GM18502 (cell line): ENCODE measurements around the gene DHX9.

Source experiments
- ATAC-seq: cut with Tn5 transposase; IDR thresholded peaks from one replicate; pipeline ENCODE4 v1.9.1; 2021; ENCODE audit warnings: mild to moderate bottlenecking; ENCODE audit not compliant: unreplicated experiment, poor library complexity

The DHX9 gene

DNA sequence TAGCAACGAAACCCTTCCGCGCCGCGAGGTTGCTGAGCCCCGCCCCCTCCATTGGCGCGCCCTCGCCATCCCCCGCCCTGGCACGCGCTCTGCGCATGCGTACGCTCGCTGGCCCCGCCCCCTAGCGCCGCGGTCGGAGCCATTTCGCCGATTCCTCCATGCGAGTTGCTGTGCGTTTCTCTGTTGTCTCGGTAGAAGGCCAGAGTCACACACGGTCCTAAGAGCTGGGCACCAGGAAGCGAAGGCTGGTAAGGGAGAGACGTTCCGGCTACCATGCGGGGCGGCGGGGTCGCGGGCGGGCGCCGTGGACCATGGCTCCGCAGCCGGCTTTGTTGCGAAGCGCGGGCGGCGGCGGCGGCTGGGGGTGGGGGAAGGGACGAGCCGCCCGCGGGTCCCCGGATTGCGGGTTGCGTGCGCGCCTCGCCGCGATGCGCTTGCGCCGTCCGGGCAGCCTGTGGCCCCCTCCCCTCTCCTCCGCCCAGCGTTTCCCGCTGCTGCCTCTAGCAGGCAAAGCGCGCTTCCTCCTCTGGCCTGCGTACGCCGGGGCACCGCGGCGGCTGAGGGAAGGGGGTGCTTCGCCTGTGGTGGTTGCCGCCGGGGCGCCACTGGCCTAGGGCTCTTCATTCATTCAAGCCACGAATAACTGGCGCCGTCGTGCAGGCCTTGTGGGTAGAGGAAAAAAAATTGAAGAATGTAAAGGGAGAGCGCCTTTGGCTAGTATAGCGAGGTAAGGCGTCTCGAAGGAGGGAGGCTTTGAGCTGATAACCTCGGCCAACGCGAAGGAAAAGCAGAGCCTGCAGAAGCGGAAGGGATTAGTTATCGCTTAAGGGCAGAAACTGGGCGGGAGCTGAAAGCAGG is at the start of gene DHX9:
TSS of gene DHX9 (plus strand) at position 139 of the 858 bp plus-strand sequence. CDS start 3,220 bp downstream, outside the sequence.
- ATAC-seq, result peak; percentile 85

DNA sequence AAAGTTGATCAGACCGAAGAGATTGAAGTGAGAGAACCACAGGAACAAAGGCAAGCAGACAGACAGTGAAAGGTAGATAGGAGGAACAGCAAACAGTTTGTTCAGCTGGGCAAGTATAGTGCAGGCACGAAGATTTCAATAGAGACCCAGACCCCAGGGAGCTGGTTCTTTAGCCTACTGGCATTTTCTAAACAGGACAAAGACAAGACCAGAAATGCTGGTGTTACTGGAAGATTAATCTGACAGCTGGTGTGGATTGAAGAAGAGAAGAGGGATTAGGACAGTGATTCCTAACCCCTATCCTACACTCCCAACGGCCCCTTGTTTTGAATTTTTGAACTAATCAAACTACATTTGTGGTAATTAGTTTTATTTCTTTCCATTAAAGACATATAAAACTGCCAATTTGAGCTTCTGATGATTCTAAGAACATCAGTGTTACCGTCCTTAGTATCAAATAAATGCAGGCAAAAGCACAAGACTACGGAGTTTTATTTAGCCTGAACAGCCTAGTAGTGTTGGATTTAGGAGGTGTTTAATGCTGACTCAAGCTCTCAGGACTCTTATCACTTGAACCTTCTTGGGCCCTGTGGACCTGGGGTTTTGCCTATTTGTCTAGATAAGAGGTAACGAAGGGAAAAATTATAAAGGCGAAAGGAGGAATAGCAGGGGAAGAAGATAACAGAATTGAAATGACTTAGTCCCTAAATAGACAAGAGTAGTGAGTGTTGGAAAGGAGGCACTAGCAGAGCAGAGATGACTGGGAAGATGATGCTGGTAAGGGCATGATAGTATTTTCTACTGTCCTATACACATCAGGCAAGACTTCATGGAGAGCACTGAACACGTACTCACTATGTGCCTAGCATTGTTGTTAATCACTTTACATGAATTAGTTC is 47.6 kb upstream of the DHX9 start:
- no peak for ATAC-seq

DNA sequence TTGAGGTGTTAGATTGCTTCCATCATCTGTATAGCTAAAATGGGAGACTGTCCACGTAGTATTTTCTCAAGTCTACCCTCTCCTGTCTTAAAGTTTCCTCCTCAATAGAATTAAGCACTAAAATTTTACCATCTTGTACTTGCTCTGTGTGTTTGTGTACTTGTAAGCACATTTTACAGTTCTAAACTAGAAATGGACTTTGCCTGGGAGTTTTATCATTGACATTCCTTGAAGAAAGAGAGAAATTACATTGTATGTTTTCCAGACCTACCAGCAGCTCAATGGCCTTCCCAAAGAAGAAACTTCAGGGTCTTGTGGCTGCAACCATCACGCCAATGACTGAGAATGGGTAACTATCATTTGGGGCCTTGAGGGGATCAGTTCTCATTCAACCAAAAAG is 45.1 kb upstream of the DHX9 start:
- ATAC-seq, result no peak

DNA sequence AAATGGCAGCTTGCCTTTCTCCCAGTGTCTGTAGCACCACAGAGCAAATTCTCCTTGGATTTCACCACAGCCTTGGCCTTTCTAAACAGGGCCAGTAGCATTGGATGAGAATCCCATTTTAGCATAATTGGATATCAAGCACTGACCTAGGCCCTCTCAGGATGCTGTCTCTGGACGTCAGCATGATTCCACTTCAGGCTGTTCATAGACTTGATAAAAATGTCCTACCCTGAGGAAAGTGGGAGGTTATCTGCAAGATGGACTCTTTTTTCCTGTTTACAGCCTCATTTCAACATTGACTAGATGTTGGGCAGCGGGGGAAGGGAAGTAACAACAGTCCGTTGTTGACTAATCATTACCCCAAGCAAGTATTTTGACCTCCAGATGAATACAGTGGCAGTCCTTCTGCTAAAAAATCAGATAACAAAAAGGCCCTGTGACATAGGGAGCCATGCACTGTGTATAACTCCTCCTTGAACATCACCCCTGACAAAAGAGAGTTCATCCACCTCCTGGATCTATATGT is 44.4 kb upstream of the DHX9 start:
- no peak for ATAC-seq

DNA sequence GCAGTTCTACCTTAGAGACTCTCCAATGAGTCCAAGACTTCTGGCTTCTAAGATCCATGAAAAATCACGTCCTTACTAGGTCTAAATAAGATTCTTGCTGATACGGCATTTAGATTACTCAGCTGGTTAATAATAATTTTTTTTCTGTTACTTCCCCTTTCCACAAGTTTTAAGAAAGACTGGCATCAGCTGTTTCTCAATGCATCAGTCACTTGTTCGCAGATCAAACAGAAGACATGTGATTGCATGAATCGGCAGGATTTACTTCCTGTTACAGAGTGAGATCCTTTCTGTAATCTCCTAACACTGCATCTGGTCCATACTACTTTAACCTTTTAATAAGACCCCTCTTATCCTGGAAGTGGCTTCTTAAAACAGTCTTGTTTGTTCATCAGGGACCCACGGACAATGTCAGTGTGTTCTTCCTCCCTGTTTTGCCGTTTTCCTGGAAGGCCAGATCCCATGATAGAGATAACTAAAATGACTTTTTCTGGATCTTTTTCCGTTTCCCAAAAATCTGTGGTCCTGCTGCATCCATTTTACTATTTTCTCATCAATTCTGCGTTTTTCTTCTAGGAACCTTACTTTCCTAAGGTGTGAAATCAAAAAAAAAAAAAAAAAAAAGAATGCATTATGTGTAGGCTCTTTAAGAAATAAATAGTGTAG is 43.5 kb upstream of the DHX9 start:
- no peak for ATAC-seq

DNA sequence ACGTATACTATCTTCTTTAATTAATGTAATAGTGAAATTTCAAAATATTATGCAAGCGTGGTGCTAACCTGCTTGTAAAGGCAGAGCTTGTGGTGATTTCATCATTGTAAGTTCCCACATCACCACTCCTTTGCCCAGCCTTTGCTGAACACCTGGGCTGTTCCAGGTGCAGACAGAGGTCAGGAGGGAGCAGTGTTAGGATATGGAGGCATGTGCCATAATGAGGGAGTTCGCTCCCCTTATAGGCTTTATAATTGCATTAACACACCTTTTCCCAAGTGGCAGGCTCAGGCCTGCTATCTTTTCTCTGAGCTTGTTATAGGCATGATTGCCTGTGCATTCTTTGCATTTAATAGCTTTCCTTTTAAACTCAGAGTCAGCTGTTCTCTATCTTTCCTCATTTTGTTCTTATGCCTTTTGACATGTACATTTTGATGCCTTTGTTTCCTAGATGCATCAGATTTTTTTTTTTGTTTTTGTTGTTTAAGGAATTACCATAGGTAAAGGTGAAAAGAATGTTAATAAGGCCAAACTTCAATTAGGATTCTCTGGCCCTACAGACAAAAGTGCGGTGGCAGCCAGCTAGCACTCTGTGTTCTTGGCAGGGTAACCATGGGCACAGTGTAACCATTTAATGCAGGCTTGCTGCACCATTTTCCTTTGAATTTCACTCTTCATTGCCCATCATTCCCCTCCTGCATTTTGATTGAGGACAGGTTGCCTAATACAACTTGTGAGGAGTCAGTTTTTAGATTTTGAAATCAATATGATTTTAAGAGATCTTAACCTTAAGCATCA is 36.9 kb upstream of the DHX9 start:
- no peak for ATAC-seq

DNA sequence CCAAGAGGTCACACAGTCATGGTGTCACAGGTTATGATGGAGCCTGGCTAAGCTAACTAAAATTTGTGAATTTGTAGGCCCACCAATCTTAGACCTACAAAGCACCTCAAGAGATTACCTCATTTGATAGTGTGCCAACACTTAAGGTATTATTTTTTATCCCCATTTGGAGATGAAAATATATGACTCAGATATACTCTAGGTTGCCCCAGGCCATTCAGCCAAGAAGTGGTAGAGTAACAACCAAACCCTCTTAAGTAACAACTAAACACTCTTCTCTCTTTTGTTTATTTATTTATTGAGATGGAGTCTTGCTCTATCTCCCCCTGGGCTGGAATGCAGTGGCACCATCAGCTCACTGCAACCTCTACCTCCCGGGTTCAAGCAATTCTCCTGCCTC is 35.3 kb upstream of the DHX9 start:
- ATAC-seq, result no peak

DNA sequence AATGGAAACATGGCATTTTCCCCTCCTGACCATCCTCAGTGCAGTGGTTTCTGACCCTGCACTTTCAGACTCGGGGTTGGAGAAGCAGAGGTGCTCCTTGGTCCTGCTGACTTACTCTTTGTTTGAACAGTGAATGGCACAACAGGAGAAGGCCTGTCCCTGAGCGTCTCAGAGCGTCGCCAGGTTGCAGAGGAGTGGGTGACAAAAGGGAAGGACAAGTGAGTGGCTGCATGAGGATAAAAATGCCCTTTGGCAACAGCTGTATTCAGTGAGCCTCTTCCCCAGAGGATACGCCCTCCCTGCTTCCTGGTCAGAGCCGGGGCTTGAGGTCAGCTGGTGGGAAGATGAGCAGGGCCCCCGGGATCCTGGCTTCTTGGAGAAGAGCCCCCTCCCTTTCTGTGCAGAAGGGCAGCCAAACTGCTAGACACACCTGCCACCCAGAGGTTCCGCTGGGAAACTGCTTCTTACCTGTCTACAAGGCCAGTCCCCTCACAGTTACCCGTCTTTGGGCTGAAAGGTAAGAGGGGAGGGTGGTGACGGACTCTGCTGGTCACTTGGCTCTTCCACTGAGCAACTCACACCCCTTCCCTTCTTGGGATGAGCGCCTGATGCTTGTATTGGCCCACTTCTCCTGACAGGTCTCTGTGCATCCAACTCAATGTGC is 33.0 kb upstream of the DHX9 start:
- ATAC-seq, result no peak

DNA sequence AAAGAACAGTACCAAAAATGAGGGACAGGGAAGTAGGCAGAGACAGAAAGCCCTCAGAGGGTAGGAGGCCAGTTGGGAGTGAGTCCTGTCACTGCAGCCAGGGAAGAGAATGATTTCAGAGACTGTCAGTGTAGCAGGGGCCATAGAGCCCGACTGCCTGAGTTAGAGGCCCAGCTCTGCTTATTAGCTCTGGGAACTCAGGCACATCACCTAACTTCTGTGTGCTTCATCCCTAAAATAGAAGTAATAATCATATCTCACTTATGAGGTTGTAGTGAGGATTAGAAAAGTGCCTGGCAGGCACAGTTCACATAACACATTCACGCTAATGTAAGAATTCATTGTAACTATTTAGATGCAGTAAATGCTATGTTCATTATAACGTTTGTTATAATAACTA is 31.2 kb upstream of the DHX9 start:
- no peak for ATAC-seq

DNA sequence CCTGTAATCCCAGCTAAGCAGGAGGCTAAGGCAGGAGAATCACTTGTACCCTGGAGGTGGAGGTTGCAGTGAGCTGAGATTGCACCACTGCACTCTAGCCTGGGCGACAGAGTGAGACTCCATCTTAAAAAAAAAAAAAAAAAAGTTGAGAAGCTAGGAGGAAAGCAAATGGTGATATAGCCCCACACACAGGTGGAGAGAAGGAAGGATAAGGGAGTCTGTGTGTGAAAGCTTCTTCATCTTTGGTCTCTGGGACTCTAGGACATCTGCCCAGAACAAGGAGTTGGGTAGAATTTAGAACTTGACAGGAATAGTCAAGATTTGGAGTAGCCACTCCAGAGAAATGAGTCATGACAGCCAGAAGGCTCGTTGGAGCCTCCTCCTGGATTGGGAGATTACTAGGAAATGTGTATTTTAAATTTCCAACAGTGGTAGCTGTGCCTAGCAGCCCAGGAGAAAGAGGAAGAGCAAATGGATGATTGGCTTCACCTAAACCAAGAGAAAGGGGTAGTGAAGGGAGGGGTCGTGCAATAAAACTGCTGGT is 29.7 kb upstream of the DHX9 start:
- ATAC-seq, result no peak

DNA sequence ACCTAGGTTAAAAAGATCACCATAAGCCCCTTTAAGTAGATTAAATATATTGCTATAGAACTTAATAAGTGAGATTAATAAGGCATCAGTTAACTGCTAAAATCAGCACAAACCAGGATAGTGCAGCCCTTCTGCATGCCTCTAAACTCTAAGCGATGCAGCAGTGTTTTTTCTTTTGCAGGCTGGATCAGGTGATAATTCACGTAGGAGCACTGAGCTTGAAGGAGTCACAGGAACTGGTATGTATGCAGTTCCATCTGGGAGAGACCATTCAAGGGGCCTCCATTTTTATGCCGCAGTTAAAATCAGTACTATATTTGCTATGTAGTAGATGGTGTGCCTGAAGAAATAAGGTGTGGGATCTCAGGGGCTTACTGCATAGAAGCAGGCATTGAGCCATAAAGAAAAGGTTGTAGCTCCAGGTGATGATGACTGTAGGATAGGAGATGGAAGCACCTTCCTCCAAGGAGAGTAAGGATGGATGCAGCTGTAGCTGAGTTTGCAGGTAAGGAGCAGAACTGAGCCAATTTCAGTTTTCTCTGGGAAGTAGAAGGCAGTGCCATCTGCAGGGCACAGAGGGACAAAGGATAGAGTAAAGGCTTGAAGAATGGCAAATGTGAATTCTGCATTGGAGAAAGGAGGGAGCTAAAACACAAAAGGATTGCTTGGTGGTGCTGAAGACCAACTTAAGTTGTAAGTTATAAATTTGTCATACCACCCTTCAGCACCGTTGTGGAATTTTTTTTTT is 27.0 kb upstream of the DHX9 start:
- ATAC-seq, result no peak

DNA sequence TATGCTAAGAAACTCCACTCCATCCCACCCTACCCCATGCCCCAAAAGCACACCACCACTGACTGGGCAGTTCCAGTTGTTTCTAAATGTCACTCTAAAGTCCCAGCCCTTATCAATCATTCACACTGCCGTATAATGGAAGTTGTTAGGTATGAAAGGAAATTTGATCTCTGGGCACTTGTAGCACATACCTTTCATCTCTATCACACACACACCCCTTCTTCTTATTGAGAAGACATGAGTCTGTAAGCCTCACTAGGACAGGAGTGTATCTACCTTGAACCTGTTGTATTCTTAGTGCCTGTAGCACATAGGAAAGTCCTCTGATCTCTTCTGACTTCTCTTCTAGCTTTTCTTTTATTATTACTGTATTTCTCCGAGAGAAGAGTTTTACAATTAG is 22.3 kb upstream of the DHX9 start:
- no peak for ATAC-seq

DNA sequence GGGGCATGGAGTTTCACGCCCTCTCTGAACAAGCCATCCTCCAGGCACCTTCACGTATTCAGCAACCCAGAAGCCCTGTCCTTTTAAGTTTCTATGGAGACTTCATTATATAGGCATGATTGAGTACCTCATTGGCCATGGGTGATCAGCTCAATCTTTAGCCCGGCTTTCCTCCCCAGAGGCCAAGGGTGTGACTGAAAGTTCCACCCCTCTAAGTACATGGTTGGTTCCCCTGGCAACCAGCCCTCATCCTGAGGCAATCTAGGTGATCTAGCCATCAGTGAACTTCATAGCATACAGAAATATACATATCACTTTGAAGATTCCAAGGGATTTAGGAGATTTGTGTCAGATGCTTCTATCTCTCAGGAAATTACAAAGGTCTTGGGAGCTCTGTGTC is 21.3 kb upstream of the DHX9 start:
- ATAC-seq, result no peak

DNA sequence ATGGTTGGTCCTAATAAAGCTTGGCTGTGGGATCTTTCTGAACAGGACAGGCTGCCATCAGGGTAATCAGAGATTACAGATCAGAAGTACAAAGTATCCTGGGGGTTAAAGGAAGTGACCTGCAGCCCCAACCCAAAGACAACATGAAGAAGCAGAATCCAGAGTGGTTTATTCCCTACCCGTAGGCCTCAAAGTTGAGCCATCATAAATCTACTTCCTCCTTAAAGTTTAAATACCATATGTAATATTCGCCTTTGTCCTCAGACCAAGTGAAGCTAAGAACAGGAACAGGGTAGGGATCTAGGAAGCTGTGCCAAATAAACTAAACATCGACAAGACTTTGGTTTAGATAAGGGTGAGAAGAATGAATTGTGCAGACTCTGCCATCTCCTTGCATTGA is 15.9 kb upstream of the DHX9 start:
- no peak for ATAC-seq

DNA sequence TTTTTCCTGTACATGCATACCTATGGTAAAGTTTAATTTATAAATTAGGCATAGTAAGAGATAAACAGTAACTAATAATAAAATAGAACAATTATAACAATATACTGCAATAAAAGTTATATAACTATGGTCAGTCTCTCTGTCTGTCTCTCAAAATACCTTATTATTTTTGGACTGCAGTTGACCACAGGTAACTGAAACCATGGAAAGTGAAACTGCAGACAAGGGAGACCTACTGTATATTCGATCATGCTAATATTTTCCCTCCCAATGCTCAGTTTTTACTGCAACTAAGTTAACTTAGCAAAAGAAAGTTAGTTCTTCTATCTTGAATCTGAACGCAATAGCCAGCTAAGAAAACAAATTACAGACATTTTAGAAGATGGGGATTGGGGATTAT is 12.3 kb upstream of the DHX9 start:
- ATAC-seq, result no peak

DNA sequence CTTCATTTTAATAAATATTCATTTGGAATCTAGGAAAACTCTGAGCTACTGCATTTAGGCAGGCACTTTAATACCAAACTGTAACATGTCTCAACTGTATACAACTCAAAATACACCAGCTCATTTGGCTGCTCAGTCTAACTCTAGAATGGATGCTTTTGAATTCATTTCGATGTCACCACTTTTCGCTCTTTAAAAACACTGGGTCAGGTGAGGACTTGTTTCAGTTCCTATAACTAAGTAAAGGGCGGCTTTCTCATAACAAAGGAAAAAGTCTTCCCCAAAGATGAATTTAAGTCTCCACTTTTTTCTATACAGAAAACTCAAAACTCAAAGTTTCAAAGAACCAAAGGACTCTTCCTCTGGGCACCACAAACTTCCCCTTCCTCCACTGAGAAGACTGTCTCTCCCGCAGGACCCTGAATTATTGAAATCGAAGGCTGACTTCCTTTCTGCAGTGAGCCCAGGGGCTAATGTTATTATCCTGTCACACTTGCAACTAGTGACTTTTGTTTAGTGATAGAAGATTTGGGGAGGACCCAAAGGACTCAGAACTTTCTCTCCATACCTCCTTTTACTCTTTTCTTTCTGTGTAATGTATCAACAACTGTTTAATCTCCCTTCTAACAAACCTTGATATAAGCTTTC is 9.7 kb upstream of the DHX9 start:
- peak; percentile 79 for ATAC-seq

DNA sequence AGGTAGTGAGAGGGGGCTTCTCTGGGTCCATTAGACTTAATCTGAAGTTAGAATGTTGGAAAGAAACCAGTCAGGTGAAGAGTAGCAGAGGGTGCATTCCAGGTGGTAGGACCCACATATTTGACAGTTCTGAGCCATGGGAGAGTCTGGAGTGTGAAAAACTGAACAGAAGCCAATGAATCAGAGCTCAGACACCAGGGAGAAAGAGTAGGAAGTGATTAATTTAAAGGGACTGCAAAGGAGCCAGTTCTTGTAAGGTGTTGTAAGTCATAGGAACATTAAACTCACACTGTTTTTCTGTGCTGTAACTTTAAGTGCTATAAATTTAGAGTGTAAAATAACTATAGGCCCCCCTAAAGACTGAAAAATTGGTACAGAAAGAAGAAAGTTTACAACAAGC is 5.9 kb upstream of the DHX9 start:
- no peak for ATAC-seq

DNA sequence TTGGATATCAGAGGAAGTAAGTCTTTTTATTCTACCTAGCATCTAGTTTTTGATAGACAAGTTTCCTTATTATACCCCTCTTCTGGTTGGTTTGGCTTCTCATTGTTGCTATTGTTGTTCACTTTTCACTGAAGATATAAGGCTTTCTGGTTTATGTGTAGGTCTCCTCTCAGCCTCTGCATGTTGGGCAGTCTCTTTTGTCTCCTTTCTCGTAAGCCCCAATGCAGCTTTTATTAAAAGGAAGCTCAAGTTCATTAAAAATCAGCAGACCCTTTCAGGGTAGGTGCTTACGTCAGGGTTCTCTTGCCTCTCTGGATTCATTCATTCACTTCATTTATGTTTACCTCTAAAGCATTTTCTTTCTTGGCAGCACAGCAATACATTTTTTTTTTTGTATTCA is 4.8 kb upstream of the DHX9 start:
- ATAC-seq, result no peak
